Tibial artery (tissue), 4 donors: ENCODE results near the gene TNFSF12.

Experiments
- DNase-seq, 2 donors: peaks; one replicate each; pipeline ENCODE4 v3.0.0-alpha.2; 2019
- H3K27ac ChIP-seq, 2 donors: fragments of 200-600 bp; sonication (generic) in 1 of 2; 1 replicate in 1 of 2; 2 replicates in 1 of 2; pipeline ENCODE4 v1.5.1; 2018 to 2019; ENCODE audit warnings: mild to moderate bottlenecking in 1 of 2
- H3K27me3 ChIP-seq, 2 donors: fragments of 200-600 bp; sonication (generic) in 1 of 2; one replicate each; pipeline versions ENCODE4 v1.5.1 to v1.6.0; 2016 to 2019
- H3K36me3 ChIP-seq, 3 donors: fragments of 200-600 bp; sonication (generic) in 2 of 3; one replicate each; pipeline ENCODE4 v1.5.1; 2016 to 2019; ENCODE audit warnings: mild to moderate bottlenecking in 2 of 3
- H3K4me1 ChIP-seq, 4 donors: fragments of 200-600 bp; sonication (generic) in 2 of 4; 1 replicate in 3 of 4; 2 replicates in 1 of 4; pipeline ENCODE4 v1.5.1; 2016 to 2019
- H3K4me3 ChIP-seq, 2 donors: fragments of 200-600 bp; sonication (generic) in 1 of 2; 1 replicate in 1 of 2; 2 replicates in 1 of 2; pipeline ENCODE4 v1.5.1; 2018 to 2019; ENCODE audit warnings: mild to moderate bottlenecking in 2 of 2
- H3K9me3 ChIP-seq, 3 donors: fragments of 200-600 bp; sonication (generic) in 1 of 3; one replicate each; pipeline ENCODE4 v1.5.1; 2016 to 2019
- intact Hi-C: fragments of 100-400 bp; cut with DNase I; formaldehyde crosslinking; loops from one replicate; pipeline ENCODE4 v1.15.0; 2023; ENCODE audit warnings: low total_unique reads
- TF ChIP-seq, protein P1 (sequence below), 2 experiments: fragments of 200-600 bp in 1 of 2; fragments of 450-650 bp in 1 of 2; IDR thresholded peaks; one replicate each; pipeline ENCODE4 v1.5.1; 2017 to 2019; ENCODE audit warnings: antibody characterized with exemption in 2 of 2, mild to moderate bottlenecking in 1 of 2, moderate library complexity in 1 of 2

Gene TNFSF12, protein sequence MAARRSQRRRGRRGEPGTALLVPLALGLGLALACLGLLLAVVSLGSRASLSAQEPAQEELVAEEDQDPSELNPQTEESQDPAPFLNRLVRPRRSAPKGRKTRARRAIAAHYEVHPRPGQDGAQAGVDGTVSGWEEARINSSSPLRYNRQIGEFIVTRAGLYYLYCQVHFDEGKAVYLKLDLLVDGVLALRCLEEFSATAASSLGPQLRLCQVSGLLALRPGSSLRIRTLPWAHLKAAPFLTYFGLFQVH

DNA sequence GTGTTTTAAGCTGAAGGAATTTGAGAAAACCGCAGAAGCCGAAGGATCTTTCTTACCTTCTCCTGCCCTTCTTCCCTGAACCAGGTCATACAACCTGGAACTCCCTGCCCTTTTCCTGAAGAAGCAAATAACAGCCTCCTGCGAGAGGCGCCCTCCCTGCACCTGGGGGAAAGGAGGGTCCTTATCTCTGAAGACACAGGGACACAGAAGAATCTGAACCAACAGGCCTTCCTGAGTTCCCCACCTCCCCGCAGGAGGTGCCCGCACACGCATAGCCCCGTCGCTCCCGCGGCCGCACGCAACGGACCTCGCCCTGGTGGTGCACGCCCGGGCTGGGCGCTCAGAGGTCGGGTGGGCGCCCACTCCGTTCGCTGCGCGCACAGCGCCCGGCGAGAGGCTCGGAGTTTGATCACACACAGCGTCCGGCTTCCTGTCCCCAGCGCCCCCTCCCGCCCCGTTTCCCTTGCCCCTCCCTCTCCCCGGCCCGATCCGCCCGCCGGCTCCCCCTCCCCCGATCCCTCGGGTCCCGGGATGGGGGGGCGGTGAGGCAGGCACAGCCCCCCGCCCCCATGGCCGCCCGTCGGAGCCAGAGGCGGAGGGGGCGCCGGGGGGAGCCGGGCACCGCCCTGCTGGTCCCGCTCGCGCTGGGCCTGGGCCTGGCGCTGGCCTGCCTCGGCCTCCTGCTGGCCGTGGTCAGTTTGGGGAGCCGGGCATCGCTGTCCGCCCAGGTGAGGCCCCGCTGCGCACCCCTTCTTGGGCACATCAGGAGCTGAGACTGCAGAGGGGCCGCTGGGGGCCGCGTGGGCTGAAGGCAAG is at the start of gene TNFSF12:
Gene TNFSF12 (plus strand): TSS at position 474 of the 816 bp plus-strand sequence. CDS start 96 bp downstream, at position 570.
- Histone ChIP-seq H3K27ac (peak within 1 kb of the TSS; percentile 90 to 93), H3K4me1 (peaks cover 0 to 18% (median 15%) of the 10 kb centered on the region in 4 donors), H3K9me3 (no peaks in the 10 kb centered on the region), H3K27me3 (no peaks in the 10 kb centered on the region), H3K4me3 (peak within 1 kb of the TSS; percentile 68 to 75), H3K36me3 (peaks cover 3 to 22% (median 13%) of the 10 kb centered on the region in 3 donors)
- peak; percentile 70 to 84 for DNase-seq
- TF ChIP-seq, protein P1, sequence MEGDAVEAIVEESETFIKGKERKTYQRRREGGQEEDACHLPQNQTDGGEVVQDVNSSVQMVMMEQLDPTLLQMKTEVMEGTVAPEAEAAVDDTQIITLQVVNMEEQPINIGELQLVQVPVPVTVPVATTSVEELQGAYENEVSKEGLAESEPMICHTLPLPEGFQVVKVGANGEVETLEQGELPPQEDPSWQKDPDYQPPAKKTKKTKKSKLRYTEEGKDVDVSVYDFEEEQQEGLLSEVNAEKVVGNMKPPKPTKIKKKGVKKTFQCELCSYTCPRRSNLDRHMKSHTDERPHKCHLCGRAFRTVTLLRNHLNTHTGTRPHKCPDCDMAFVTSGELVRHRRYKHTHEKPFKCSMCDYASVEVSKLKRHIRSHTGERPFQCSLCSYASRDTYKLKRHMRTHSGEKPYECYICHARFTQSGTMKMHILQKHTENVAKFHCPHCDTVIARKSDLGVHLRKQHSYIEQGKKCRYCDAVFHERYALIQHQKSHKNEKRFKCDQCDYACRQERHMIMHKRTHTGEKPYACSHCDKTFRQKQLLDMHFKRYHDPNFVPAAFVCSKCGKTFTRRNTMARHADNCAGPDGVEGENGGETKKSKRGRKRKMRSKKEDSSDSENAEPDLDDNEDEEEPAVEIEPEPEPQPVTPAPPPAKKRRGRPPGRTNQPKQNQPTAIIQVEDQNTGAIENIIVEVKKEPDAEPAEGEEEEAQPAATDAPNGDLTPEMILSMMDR (IDR thresholded peaks at IDR 0.05) = peak; percentile 28 to 29
- intact Hi-C loops = no loop called here

DNA sequence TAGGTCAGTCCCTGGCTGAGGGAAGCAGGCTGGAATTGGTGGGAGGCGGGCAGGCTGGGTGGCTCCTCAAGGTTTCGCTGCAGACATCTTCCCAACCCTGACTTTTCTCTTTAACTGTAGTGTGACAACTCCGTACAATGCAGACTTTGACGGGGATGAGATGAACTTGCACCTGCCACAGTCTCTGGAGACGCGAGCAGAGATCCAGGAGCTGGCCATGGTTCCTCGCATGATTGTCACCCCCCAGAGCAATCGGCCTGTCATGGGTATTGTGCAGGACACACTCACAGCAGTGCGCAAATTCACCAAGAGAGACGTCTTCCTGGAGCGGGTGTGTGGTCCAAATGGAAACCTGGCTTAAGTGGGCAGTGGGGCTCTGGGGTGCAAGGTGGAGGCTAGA is 49.7 kb upstream of the TNFSF12 start:
- H3K27me3 ChIP-seq = no peaks in the 10 kb centered on the region

DNA sequence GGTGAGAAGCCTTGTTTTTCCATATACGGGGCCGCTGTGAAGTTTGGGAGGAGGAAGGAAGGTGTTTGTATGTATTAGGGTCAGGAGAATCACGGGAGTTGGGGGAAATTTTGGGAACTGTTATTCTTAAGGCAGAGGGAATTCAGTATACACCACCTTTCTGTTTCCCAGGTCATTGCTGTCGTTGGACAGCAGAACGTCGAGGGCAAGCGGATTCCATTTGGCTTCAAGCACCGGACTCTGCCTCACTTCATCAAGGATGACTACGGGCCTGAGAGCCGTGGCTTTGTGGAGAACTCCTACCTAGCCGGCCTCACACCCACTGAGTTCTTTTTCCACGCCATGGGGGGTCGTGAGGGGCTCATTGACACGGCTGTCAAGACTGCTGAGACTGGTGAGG is 47.1 kb upstream of the TNFSF12 start:
- TF ChIP-seq, protein P1 (IDR thresholded peaks at IDR 0.05) = no peak
- H3K36me3 ChIP-seq = peaks cover 90 to 100% (median 94%) of the 10 kb centered on the region in 3 donors
- DNase-seq = no peak
- no peaks in the 10 kb centered on the region for H3K9me3 ChIP-seq
- H3K27me3 ChIP-seq = no peaks in the 10 kb centered on the region
- intact Hi-C loops = no loop called here
- H3K27ac ChIP-seq = no peak overlapping the region
- no peaks in the 10 kb centered on the region for H3K4me1 ChIP-seq
- no peak overlapping the region for H3K4me3 ChIP-seq

More for the DNA sequence above, 49.7 kb upstream of the TNFSF12 start:
- TF ChIP-seq, protein P1 (IDR thresholded peaks at IDR 0.05) = no peak
- Histone ChIP-seq H3K4me1 (no peaks in the 10 kb centered on the region), H3K4me3 (no peak overlapping the region), H3K9me3 (no peaks in the 10 kb centered on the region), H3K27ac (no peak overlapping the region), H3K36me3 (peaks cover 81 to 84% (median 84%) of the 10 kb centered on the region in 3 donors)
- intact Hi-C loops = no loop called here
- peak in 1 of 2 donors; percentile 57 for DNase-seq

DNA sequence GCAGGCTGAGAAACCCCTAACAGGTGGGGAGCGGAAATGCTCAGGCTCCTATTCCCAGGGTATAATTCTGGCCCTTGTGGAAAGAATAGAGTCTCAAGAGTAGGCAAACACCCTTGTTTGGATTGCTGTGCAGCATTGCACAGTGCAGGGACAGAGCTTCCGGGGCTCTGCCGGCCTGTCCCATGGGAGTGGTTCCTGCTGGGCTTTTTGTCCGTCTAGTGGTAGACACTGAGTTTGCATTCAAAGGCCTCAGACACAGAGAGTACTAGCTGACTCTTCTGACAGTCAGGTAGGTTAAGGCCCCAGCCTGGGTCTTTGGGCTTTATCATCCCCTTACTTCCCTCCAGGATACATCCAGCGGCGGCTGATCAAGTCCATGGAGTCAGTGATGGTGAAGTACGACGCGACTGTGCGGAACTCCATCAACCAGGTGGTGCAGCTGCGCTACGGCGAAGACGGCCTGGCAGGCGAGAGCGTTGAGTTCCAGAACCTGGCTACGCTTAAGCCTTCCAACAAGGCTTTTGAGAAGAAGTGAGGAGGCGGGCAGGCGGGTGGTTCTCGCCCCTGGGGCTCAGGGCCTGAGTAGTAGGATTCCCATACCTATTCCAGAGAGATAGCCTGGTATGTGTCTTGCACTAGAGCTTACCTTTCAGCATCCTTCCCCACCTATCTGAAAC is 46.5 kb upstream of the TNFSF12 start:
- Histone ChIP-seq H3K4me3 (no peak overlapping the region), H3K36me3 (peaks cover 90 to 100% (median 94%) of the 10 kb centered on the region in 3 donors), H3K27me3 (no peaks in the 10 kb centered on the region), H3K27ac (no peak overlapping the region), H3K9me3 (no peaks in the 10 kb centered on the region), H3K4me1 (no peaks in the 10 kb centered on the region)
- intact Hi-C loops = no loop called here
- TF ChIP-seq, protein P1 (IDR thresholded peaks at IDR 0.05) = no peak
- no peak for DNase-seq

DNA sequence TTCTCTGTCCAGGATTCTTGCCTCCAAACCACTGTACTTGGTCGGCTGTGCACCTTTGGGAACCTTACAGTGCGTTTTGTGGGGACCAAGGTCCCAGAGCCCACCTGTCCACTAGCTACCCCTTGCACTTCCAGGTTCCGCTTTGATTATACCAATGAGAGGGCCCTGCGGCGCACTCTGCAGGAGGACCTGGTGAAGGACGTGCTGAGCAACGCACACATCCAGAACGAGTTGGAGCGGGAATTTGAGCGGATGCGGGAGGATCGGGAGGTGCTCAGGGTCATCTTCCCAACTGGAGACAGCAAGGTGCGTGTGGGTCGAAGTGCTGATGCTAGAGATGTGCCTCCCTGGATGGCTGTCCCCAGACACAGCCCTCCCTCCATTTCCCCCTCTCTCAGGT is 45.9 kb upstream of the TNFSF12 start:
- H3K9me3 ChIP-seq = no peaks in the 10 kb centered on the region
- intact Hi-C loops = no loop called here
- no peaks in the 10 kb centered on the region for H3K4me1 ChIP-seq
- H3K27ac ChIP-seq = no peak overlapping the region
- TF ChIP-seq, protein P1 (IDR thresholded peaks at IDR 0.05) = no peak
- no peak overlapping the region for H3K4me3 ChIP-seq
- DNase-seq = no peak
- no peaks in the 10 kb centered on the region for H3K27me3 ChIP-seq
- peaks cover 89 to 100% (median 91%) of the 10 kb centered on the region in 3 donors for H3K36me3 ChIP-seq
